ENCODE results near the gene GLI2.

- TF ChIP-seq CTCF (IDR thresholded peaks at IDR 0.05), result no peak
- TF ChIP-seq POLR2A (IDR thresholded peaks at IDR 0.05), result no peak
- TF ChIP-seq EP300 (IDR thresholded peaks at IDR 0.05), result no peak
These were observed 18.6 kb downstream of the GLI2 start for GRCh38 chr2:120754067-120754960.

Data from ovary (tissue), 3 donors.